ENCODE measurements around the gene COL18A1. TPM values are rescaled to one million over a fixed set of nuclear protein-coding genes. Genes with fewer than 3 reads are reported as not detected.

COL18A1 gene
- total RNA-seq, 1 donor from 2014 or later = 266 TPM

DNA sequence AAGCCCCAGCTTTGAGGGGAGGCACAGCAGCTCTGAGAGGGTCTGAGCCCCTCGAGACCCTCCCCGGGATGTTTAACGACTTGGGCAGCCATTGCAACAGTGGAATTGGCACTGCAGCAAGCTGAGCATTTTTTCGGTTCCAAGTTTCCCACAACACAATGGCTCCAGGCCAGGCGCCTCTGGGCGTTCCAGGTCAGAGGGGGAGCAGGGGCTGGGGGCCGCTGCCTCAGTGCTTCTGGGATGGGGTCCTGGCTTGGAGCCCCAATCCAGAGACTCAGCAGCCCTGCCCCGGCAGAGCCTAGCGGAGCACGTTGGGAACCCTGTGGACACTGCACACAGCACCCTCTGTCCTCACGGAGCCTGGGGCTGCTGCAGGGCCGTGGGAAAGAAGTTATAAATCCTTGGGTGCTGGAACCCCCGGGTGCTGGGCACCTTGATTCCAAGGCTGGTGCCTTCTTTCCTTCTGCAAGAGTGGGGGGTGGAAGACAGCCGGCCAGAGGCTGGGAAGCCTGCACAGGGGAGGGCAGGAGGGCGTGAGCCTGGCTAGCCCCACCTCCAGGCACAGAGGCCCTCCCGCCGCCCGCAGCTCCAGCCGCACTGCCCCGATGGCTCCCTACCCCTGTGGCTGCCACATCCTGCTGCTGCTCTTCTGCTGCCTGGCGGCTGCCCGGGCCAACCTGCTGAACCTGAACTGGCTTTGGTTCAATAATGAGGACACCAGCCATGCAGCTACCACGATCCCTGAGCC lies 50.1 kb downstream of the COL18A1 start:
- DNase-seq (ENCODE audit: low spot score) = no peak

DNA sequence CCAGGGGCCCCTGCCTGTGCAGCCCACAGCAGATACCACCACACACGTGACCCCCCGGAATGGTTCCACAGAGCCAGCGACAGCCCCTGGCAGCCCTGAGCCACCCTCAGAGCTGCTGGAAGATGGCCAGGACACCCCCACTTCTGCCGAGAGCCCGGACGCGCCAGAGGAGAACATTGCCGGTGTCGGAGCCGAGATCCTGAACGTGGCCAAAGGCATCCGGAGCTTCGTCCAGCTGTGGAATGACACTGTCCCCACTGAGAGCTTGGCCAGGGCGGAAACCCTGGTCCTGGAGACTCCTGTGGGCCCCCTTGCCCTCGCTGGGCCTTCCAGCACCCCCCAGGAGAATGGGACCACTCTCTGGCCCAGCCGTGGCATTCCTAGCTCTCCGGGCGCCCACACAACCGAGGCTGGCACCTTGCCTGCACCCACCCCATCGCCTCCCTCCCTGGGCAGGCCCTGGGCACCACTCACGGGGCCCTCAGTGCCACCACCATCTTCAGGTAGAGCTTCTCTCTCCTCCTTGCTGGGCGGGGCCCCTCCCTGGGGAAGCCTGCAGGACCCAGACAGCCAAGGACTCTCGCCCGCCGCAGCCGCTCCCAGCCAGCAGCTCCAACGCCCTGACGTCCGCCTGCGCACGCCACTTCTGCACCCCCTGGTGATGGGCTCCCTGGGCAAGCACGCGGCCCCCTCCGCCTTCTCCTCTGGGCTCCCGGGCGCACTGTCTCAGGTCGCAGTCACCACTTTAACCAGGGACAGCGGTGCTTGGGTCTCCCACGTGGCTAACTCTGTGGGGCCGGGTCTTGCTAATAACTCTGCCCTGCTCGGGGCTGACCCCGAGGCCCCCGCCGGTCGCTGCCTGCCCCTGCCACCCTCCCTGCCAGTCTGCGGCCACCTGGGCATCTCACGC lies 51.0 kb downstream of the COL18A1 start:
- no peak for DNase-seq (ENCODE audit: low spot score)

DNA sequence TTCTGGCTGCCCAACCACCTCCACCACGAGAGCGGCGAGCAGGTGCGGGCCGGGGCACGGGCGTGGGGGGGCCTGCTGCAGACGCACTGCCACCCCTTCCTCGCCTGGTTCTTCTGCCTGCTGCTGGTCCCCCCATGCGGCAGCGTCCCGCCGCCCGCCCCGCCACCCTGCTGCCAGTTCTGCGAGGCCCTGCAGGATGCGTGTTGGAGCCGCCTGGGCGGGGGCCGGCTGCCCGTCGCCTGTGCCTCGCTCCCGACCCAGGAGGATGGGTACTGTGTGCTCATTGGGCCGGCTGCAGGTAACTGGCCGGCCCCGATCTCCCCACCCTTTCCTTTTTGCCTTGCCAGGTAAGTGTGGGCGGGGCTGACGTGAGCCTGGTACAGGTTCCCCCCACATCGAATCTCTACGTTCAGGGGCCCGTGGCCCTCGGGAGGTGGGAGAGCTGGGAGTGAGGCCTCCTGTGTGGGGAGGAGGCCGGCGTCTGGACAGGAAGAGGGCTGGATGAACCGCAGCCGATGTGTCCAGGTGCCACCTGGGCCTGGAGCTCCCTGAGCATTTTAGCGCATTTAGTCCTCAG lies 51.7 kb downstream of the COL18A1 start:
- no peak for DNase-seq (ENCODE audit: low spot score)

DNA sequence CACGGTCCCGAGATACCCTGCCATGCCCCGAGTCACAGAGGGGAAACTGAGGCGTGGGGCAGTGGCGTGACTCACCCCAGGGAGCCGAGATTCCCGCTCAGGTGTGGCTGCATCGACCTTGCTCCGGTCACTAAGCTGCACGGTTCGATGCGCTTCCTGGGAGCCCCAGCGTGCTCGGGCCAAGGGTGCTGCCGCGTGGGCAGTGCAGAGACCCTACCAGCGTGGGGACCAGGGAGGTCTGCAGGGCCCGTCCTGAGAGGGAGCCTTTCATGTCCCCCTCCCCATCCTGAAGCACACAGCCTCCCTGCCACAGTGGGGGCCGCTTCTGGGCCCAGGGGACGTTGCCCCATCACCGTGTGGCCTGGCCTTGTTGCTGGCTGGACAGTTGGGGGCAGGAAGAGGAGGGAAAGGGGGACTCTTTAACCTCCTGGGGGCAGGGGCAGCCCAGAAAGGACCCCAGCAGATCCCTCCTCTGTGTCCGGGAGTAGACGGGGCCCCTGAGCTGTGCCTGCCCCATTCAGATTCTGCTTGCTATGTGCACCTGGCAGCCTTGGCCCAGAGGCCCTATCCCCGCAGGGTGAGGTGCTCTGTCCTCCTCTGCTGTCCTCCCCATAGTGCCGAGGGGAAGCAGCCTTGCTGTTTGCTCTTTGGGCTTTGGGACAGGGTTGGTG lies 52.3 kb downstream of the COL18A1 start:
- DNase-seq (ENCODE audit: low spot score) = no peak

DNA sequence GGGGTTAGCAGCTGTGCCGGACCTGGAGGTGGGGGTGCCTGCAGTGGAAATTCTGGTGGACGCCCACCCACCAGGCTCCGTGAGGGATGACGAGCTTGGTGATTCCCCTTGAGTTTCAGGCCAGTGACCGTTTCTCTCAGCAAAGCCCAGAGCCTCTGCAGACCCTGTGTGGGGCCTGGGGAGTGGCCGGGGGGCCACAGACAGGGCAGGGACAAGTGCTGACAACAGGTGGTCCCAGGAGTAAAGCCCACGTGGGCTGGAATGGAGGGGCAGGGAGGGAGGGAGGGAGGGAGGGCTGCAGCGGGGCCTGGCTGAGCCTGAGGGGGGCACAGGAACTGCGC lies 52.8 kb downstream of the COL18A1 start:
- DNase-seq (ENCODE audit: low spot score) = no peak

DNA sequence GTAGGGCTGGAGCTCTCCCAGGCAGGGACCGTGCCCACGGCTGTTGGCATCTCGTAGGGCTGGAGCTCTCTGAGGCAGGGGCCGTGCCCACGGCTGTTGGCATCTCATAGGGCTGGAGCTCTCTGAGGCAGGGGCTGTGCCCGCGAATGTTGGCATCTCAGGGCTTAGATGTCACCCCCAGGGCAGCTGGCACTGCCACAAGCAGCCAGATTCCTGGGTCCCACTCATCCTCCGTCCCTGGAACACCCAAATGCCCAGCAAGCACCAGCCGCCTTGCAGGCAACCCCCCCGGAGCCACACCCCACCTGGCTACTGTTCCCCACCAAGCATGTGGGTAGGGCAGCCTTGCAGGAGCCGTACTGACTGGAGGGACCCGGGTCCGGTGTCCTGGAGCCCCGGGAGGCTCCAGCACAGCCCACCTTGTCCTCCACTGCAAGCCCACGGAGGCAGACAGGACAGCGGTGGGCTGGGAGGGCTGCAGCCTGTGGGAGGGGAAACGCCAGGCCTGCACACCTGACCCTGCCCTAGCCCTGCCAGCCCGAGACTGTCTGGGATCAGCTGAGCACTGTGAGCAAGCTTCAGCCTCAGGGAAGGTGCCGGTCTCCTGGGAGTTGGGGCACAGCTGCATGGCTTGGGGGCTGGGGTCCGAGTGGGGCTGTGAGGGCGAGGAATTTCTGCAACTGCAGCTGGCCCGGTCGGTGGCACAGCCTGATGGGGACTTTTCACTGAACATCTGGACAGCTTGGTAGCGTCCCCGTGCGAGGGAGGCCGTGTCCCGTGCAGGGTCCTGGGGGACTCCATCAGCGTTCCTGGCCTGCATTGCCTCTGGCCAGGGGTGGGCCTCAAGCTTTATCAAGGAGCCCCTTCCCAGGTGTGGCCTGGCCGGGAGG lies 53.6 kb downstream of the COL18A1 start:
- DNase-seq (ENCODE audit: low spot score) = no peak

DNA sequence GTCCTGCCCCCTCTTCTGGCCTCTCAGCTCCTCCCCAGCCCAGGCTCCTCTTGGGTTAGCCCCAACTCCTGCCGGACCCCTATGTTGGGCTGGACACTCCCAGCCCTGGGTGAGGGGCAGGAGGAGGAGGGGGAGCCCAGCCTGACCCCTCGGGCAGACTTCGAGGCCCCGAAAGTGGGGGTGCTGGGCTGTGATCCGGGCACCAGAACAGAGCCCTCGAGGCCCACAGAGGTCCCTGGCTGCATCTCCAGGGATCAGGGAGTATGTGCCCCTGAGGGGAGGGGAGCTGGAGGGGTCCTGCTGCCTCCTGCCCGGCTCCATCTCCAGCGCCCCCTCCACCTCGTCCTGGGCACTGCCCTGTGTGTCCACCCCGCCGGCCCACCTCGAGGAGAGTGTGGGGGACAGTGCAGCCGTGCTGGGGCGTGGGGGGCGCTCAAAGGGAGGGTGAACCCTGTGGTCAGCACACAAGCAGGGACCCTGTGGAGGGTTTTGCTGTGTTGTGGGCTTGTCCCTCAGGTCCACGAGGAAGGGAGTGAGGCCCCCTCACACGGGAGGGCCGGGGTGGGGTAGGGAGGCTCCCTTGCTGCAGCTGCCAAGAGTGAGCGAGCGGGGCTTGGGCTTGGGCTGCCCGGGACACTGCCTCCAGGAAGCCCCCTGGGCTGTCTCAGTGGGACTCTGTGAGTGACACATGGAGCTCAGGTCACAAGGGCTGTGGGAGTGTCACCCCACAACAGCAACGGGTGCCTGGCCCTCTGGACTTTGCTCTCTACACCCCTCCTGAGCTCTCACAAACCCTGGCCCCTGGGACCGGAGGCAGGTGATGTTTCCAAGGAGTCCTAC lies 54.4 kb downstream of the COL18A1 start:
- no peak for DNase-seq (ENCODE audit: low spot score)

DNA sequence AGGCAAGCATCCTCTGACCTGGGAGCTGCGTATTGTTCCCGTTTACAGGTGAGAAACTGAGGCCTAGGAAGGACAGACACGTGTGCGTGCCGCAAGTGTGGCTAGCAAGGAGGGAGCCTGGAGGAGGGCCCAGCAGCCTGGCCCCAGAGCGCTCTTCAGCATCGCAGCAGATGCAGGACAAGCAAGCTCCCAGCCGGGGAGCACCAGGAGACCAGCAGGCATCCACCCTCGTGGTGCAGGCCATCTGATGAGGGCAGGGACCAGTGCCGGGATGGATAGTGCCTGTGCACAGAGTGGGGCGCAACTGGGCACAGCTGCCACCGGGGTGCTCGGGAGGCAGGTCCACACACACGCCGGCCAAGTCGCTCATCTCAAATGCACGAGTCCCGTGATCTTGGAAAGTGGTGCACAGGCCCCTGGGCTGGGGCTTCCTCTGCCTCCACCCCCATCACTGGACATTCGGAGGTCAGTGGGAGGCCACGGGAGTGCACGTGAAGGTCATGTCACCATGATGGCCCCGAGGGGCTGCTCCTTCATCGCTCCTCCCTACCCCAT lies 55.1 kb downstream of the COL18A1 start:
- DNase-seq (ENCODE audit: low spot score) = no peak

DNA sequence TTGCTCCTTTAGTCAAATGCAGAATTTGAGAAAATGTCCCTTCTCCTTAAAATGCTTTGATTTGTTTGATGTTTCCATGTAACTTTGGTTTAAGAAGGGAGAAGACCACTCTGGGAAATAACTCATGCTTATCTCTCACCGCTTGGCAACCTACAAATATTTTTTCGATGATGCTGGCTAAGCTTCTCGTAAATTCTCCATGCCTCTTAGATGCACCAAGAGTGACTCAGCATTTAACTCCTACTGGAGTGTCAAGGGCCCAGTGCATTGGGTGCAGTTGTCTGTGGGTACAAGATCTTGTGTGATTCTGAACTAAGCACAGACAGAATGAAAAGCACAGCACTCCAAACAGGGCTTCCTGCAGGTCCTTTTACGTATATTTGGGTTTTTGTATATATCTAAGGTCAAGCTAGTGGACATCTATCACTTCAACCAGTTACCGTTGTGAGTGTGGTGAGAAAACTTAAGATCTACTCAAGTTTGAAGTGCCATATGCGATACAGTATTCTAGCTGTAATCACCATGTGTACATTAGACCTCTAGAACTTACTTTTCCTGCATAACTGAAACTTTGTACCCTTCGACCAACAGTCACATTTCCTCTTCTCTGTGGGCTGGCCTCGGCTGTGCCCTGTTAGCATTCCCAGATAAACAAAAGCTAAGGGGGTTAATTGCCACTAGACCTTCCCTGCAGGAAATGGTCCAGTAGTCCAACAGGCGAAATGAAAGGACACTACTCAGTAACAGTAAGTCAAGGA lies 55.8 kb downstream of the COL18A1 start:
- DNase-seq (ENCODE audit: low spot score) = peak; percentile 71

DNA sequence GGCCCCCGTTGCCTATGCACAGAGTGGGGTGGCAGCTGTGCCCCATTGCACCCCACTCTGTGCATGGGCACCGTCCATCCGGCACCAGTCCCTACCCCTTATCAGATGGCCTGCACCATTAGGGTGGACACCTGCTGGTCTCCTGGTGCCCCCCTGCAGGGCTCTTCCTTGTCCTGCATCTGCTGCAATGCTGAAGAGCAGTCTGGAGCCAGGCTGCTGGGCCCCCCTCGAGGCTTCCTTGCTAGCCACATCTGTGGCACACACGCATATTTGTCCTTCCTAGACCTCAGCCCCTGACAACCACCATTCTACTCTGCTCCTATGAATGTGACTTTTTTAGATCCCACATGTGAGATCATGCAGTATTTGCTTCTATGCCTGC lies 56.4 kb downstream of the COL18A1 start:
- no peak for DNase-seq (ENCODE audit: low spot score)

DNA sequence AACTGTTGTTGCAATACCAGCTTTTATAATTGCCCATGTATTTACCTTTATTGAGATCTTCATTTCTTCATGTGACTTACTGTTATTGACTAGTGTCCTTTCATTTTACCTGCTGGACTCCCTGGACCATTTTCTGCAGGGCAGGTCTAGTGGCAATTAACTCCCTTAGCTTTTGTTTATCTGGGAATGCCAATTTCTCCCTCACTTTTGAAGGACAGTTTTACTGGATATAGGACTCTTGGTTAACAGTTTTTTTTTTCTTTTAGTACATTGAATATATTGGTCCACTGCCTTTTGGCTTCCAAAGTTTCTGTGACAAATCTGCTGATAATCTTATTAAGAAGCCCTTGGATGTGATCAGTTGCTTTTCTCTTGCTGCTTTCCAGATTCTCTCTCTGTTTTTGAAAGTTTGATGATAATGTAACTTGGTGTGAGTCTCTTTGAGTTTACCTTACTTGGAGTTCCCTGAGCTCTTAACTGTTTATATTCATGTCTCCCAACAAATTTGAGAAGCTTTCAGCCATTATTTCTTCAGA lies 56.9 kb downstream of the COL18A1 start:
- DNase-seq (ENCODE audit: low spot score) = no peak

DNA sequence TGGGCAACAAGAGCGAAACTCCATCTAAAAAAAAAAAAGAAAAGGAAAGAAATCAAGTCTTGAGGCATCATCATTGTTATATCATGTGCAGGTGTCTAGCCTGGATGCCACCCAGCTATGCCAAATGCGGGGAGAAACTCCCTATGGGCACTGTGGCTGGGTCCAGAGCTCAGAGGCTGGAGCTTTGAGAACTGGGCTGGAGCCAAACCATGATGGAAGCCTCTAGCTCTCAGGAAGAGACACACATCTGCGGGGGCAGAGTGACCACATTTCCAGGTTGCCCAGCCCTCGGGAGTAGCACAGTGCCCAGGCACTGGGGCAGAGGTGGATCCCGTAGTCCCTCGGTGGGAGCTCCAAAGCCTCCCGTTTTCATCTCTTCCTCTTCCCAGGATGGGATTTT lies 58.9 kb downstream of the COL18A1 start:
- no peak for DNase-seq (ENCODE audit: low spot score)

DNA sequence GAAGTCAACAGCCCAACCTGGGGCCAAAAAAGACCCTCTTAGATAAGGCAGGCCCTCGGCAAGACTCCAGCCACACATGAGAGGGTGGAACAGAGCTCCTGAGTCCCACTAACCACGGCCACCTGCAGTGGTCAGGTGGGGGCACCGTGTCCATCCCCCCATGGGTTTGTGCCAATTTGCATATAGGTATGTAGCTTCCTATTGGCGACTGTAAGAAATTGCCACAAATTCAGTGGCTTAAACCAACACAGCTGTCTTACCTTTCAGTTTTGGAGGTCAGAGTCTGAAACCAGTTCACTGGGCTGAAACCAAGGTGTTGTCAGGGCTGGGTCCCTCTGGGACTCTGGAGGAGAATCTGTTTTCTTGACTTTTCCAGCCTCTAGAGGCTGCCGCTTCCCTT lies 59.3 kb downstream of the COL18A1 start:
- DNase-seq (ENCODE audit: low spot score) = no peak

DNA sequence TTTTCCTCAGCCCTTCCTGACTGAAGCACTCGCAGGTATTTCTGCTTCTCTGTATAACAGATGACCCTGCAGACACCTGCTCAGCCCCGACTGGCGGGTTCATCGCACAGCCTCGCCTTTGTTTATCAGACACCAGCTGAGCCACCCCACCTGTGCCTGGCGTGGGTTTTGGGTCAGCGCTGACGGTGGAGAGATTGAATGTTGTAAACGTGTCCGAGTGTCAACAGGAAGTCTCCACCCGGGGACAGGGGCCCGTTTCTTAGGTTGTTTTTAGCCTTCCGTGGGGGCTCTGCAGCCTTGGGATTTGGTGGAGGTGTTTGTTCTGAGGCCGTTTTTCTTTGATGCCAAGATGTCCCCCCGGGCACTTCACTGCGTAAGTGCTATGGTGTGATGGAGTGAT lies 60.1 kb downstream of the COL18A1 start:
- no peak for DNase-seq (ENCODE audit: low spot score)

DNA sequence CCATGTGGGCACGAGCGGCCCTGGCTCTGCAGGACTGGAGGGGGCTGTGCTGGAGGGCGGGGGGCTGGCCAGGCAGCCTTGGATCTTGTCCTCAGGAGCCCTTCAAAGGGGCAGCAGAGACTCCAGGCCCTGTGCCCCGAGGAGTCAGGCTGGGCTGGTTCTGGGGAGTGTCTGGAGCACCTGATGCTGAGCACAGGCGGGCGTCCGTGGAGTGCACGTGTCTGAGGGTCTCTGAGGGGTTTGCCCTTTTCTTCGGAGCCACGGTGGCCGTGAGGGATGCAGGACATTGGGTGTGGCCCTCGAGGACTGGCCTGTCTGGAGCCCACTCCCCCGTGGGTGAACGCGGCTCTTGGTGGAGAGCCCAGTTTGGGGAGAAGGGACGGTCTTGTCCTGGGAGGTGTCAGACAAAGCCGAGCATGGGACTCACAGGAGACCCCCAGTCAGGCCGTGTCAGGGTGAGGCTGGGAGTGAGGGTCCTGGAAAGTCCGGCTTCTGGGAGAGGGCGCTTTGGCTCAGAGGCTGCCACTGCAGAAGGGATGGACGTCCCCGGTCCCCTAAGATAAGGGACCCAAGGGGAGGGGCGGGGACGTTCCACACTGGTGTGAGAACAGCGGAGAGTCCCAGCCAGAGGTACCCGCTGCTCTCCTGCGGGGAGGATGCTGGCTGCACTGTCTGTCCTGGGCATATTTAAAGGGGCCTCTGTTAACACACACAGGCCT lies 60.8 kb downstream of the COL18A1 start:
- no peak for DNase-seq (ENCODE audit: low spot score)

DNA sequence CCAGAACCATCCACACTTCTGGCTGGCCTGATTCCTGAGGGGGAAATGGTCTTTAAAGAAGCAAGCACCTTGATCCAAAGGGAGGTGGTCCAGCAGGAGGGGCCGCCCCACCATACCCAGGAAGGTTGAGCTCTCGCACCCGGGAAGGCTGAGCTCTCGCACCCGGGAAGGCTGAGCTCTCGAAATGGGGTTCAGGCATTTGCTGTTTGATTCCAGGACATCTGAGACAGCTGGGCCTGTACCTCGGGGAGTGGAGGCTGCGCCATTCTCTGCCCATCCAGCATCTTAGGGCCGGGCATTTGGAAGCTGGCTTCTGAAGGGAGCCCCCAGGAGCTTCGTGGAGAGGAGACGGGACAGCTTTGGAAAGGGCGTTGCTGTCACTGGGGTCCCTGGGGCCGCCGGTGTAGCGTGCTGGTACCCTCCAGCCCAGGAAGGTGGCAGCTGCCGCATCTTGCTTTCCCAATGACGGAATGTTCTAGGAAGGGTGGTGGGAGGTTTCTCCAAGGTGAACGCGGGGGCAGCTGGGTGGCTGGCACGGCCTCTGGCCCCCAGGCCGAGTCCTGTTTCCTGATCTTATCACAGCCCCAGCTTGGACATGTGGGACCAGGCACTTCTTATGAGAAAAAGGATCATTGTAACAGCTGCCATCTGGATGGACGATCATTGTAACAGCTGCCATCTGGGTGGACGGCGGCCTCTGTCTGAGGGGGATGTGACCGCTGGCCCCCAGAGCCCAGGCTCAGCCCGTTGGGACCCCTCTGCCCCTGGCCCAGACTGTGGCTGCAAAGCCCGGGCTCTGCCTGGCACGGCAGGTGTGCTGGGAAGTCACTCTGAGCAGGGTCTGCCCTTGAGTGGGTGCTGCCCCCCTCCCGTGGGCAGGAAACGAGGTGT lies 61.6 kb downstream of the COL18A1 start:
- DNase-seq (ENCODE audit: low spot score) = no peak

DNA sequence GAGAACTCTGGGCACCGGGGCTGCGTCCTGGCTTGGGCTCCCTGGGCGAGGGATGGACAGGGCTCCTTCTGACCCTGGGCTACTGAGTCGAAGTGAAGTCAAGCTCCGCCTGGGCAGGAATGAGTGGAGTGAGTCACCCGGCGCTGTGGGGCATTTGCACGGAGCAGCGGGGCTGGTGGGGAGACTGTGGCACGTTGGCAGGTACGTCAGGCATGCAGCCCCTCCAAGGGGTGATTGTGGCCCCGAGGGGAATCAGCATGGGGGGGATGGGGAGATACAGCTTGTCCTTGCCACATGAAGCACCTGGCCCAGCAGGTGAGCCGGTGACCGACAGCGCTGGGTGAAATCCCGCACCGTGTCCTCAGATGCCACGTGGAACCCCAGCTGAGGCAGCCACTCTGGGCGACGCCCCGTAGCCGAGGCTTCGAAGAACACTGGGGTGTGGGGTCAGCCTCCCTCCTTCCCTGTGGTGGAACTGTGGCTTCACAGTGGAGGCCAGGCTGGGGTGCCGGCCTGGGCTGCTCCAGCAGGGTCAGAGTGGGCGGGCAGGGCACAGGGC lies 62.3 kb downstream of the COL18A1 start:
- DNase-seq (ENCODE audit: low spot score) = no peak
